Lower leg skin (tissue), 4 donors: ENCODE data around the gene RAD51AP2. TPM values are rescaled to one million over a fixed set of nuclear protein-coding genes. Genes with fewer than 3 reads are reported as not detected.
A peak's percentile ranks its signal among the peaks of the same experiment; 100 is the strongest.

ENCODE experiments used
- DNase-seq, 2 donors: peaks; one replicate each; pipeline ENCODE4 v3.0.0-alpha.2; 2019; ENCODE audit warnings: low spot score in 2 of 2
- H3K4me3 ChIP-seq: fragments of 200-600 bp; sonication (generic); 2 replicates; pipeline ENCODE4 v1.5.1; 2017; ENCODE audit warnings: mild to moderate bottlenecking, low read depth; ENCODE audit not compliant: poor library complexity, severe bottlenecking
- POLR2A ChIP-seq, 2 donors: fragments of 450-650 bp; IDR thresholded peaks; one replicate each; pipeline ENCODE4 v1.6.1; 2016 to 2017; ENCODE audit warnings: antibody characterized with exemption in 2 of 2, mild to moderate bottlenecking in 1 of 2, moderate library complexity in 1 of 2
- WGBS, 2 donors: methylation state at CpG; one replicate each; pipeline ENCODE4 v1.1.5; 2018; 5-methylcytosine and 5-hydroxymethylcytosine counted together
- intact Hi-C: fragments of 100-400 bp; cut with DNase I; formaldehyde crosslinking; loops from one replicate; pipeline ENCODE4 v1.15.0; 2023; ENCODE audit warnings: low total_unique reads
- total RNA-seq, 4 donors: library from RNA; depleted of rRNA; stranded (reverse); fragments of >200 nt; gene quantifications; one replicate each; pipeline ENCODE4 v1.1.0, GENCODE V29; 2016
- TF ChIP-seq, protein P1 (sequence below), 3 donors: fragments of 450-650 bp; IDR thresholded peaks; one replicate each; pipeline ENCODE4 v1.5.1; 2016; ENCODE audit warnings: antibody characterized with exemption in 3 of 3, mild to moderate bottlenecking in 3 of 3, moderate library complexity in 2 of 3

Gene RAD51AP2
- total RNA-seq, 4 donors from 2014 or later: 0.15 to 0.30 (median 0.23) TPM; not detected in 1

DNA sequence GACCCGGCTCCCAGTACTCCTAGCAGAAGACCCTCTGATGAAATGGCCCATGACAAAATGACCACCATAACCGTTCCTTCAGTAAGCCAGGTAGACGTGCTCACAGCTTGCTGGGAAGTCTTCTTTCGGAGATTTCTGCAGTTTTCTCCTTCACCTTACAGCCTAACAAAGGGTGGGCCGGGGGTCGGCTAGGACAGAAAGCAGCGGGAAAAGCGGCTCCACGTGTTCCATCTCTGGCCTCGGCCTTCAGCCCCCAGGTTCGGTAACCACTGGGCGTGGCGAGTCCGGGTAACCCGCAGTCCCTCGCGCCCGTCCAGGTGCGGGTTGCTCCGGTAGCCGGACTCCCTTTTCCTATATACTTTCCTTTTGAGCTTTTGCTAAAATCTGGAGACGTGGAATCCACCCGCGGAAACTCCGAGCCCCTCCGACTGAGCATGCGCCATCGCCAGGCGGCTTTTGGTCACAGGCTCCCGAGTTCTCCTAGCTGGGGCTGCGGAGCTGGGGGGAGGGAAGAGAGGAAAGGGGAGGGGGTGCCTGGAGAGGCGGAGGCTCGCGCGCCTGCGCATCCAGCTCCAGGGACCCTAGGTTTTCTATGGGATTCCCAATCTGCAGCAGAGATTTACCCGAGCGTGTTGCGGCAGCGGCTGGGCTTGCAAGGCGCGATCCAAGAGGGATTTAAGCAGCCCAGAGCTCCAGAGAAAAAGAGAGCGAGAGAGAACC, 22.0 kb upstream of the RAD51AP2 start, which contains the start of gene VSNL1:
TSS of gene VSNL1 (plus strand) at position 604 of the 720 bp plus-strand sequence. CDS start 51,379 bp downstream, outside the sequence.
- peak; percentile 55 to 93 for DNase-seq
- peak within 1 kb of the TSS; percentile 35 for H3K4me3 ChIP-seq
- TF ChIP-seq, protein P1, sequence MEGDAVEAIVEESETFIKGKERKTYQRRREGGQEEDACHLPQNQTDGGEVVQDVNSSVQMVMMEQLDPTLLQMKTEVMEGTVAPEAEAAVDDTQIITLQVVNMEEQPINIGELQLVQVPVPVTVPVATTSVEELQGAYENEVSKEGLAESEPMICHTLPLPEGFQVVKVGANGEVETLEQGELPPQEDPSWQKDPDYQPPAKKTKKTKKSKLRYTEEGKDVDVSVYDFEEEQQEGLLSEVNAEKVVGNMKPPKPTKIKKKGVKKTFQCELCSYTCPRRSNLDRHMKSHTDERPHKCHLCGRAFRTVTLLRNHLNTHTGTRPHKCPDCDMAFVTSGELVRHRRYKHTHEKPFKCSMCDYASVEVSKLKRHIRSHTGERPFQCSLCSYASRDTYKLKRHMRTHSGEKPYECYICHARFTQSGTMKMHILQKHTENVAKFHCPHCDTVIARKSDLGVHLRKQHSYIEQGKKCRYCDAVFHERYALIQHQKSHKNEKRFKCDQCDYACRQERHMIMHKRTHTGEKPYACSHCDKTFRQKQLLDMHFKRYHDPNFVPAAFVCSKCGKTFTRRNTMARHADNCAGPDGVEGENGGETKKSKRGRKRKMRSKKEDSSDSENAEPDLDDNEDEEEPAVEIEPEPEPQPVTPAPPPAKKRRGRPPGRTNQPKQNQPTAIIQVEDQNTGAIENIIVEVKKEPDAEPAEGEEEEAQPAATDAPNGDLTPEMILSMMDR (IDR thresholded peaks at IDR 0.05): no peak
- TF ChIP-seq POLR2A (IDR thresholded peaks at IDR 0.05): no peak
- WGBS, 2 donors: 1% methylated on average over 42 to 43 of the region's 43 CpGs
- intact Hi-C loops: no loop called here

DNA sequence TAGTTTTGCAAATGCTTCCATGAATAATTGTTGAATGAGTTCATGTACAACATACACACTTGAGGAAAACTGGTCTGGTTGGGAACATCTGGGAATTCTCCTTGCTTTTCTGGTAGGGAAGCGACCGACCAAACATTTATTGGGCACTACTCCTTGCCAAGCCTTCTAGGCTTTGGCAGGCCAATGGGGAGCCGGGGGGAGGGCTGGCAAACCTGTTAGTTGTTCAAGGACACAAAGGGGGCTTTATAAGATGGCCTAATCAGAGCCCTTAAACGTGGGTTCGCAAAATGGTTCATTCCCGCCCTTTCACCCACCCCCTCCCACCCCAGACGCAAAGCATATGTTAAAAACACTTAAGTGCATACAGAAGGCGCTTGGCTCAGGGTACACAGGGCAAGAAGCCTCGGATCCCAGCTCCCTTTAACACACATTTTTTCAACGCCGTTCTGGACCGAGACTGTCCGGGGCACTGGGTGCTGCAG, 21.4 kb upstream of the RAD51AP2 start:
- no peak for DNase-seq
- 1 to 3% methylated on average over 13 of the region's 13 CpGs for WGBS, 2 donors
- intact Hi-C loops: no loop called here
- H3K4me3 ChIP-seq: peak overlapping the region; percentile 35
- TF ChIP-seq POLR2A (IDR thresholded peaks at IDR 0.05): no peak
- TF ChIP-seq, protein P1 (IDR thresholded peaks at IDR 0.05): no peak

GRCh38 chr2:17538844-17539554, 20.8 kb upstream of the RAD51AP2 start:
- TF ChIP-seq, protein P1 (IDR thresholded peaks at IDR 0.05): no peak
- no peak for TF ChIP-seq POLR2A (IDR thresholded peaks at IDR 0.05)
- DNase-seq: peak; percentile 61 to 92
- peak overlapping the region; percentile 23 for H3K4me3 ChIP-seq
- intact Hi-C loops: no loop called here
- 1 to 2% methylated on average over 13 to 49 of the region's 52 CpGs for whole genome bisulfite sequencing, 2 donors

- no peak for DNase-seq
- 3% methylated on average over 30 of the region's 30 CpGs for WGBS, 2 donors
Observed at GRCh38 chr2:17538022-17538843, 20.0 kb upstream of the RAD51AP2 start.

DNA sequence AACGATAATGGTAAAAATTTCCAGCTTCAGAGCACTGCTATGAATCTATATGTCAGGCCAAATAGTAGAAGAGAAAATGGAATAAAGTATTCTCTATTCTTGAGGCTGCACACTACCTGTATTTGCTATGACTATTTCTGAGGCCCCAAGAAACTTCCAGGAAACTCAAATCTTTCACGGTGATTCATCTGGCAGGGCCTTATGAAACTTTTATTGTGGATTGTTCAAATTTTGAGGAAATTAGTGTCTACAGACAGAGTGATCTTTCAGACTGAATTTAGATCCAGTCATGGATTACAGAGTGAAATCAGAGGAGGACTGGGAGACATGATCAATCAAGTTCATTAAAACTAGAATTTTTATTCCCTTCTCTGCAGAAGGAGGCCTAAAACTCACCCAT, 18.2 kb upstream of the RAD51AP2 start:
- intact Hi-C loops: no loop called here
- H3K4me3 ChIP-seq: no peak overlapping the region
- WGBS, 2 donors: 79 to 83% methylated on average over 2 of the region's 2 CpGs
- TF ChIP-seq POLR2A (IDR thresholded peaks at IDR 0.05): no peak
- TF ChIP-seq, protein P1 (IDR thresholded peaks at IDR 0.05): no peak
- DNase-seq: no peak

More at GRCh38 chr2:17538022-17538843, 20.0 kb upstream of the RAD51AP2 start:
- TF ChIP-seq POLR2A (IDR thresholded peaks at IDR 0.05): no peak
- TF ChIP-seq, protein P1 (IDR thresholded peaks at IDR 0.05): no peak
- intact Hi-C loops: no loop called here
- peak overlapping the region; percentile 23 for H3K4me3 ChIP-seq
